AG04450 (cell line): ENCODE data around the gene HEXIM2. TPM values are rescaled to one million over a fixed set of nuclear protein-coding genes. Genes with fewer than 3 reads are reported as not detected.

Experiments
- CTCF ChIA-PET: fragments of 300-600, 350-600 bp; formaldehyde crosslinking; extraction: SDS; loops from one replicate; lab custom pipeline; 2022; ENCODE audit warnings: antibody characterized with exemption, inconsistent platforms; lab: Charles Lee
- POLR2A ChIA-PET: fragments of 350-600 bp; formaldehyde crosslinking; extraction: SDS; loops from one replicate; lab custom pipeline; 2021; ENCODE audit warnings: antibody characterized with exemption, inconsistent platforms; lab: Yijun Ruan, JAX
- DNase-seq: peaks from one replicate; pipeline ENCODE4 v3.0.0-alpha.2; 2011; ENCODE audit warnings: low read depth, low spot score
- H3K27ac ChIP-seq: one replicate; pipeline ENCODE4 v1.5.1; 2012; ENCODE audit warnings: low read depth, low read length, control low read depth
- H3K27me3 ChIP-seq: one replicate; pipeline ENCODE4 v1.6.0; 2012; ENCODE audit warnings: low read length; ENCODE audit not compliant: control insufficient read depth, insufficient read depth
- H3K4me3 ChIP-seq: 2 replicates; pipeline ENCODE4 v1.5.1; 2011; ENCODE audit warnings: mild to moderate bottlenecking, low read depth, low read length, control low read depth
- H3K9me3 ChIP-seq: 2 replicates; pipeline ENCODE4 v1.5.1; 2012; ENCODE audit warnings: low read length; ENCODE audit not compliant: control insufficient read depth, insufficient read depth
- CTCF ChIP-seq: IDR thresholded peaks from 2 replicates; pipeline ENCODE4 v1.5.1; 2011; ENCODE audit warnings: low read depth, low read length, control low read depth, inconsistent platforms
- polyA plus RNA-seq: library from polyadenylated mRNA; depleted of rRNA; stranded (reverse); fragments of >200 nt; gene quantifications from 2 replicates; pipeline ENCODE4 v1.2.3, GENCODE V29; 2011; rRNA removed
- small RNA-seq: library from RNA; depleted of rRNA; stranded (forward); fragments of <200 nt; gene quantifications from one replicate; pipeline ENCODE3, GENCODE V24; 2012; ENCODE audit warnings: low read depth; ENCODE audit not compliant: insufficient read length

The HEXIM2 gene
- polyA plus RNA-seq, 1 experiment, result 4.2 TPM

GRCh38 chr17:45218895-45219661, 57.4 kb downstream of the HEXIM2 start:
- ChIA-PET CTCF (interaction anchor here (0.5 to 5.1 kb wide), 27 partner anchors 9 to 633 kb away, joined by 3 to 48 read pairs (median 4); partner anchors contain the start of gene ACBD4), POLR2A (interaction anchor here (0.6 to 1.9 kb wide), 9 partner anchors 9 to 583 kb away, joined by 3 to 12 read pairs (median 4); partner anchors contain the start of gene HEXIM1)
- H3K27ac ChIP-seq, result no peak overlapping the region
- peak; percentile 88 for TF ChIP-seq CTCF
- peak; percentile 61 for DNase-seq
- H3K27me3 ChIP-seq, result peaks cover 24% of the 10 kb centered on the region
- peak overlapping the region; percentile 27; the same call in 1 of the 2 replicates for H3K4me3 ChIP-seq
- no peaks in the 10 kb centered on the region; the same call in 1 of the 2 replicates for H3K9me3 ChIP-seq

Small RNAs within 50 kb of the gene (small RNA-seq; reads per million reads assigned to genes)
- not detected for gene MIR6784

Other genes with a start within 250 kb of the HEXIM2 start
- gene GFAP, start 246.4 kb upstream of the HEXIM2 start, polyA plus RNA-seq, result 0.40 and 0.46 TPM in 2 replicates
- 2.4 and 2.6 TPM in 2 replicates for gene KIF18B, start 214.1 kb upstream of the HEXIM2 start, polyA plus RNA-seq
- 1.9 and 2.2 TPM in 2 replicates for gene C1QL1, start 193.6 kb upstream of the HEXIM2 start, polyA plus RNA-seq
- 21.8 and 29.1 TPM in 2 replicates for gene DCAKD, start 110.2 kb upstream of the HEXIM2 start, polyA plus RNA-seq
- gene NMT1, start 100.6 kb upstream of the HEXIM2 start, polyA plus RNA-seq, result 60.6 and 63.6 TPM in 2 replicates
- gene PLCD3, start 29.4 kb upstream of the HEXIM2 start, polyA plus RNA-seq, result 28.2 and 42.3 TPM in 2 replicates
- gene ACBD4, start 26.2 kb upstream of the HEXIM2 start, polyA plus RNA-seq, result 4.0 and 4.7 TPM in 2 replicates
- 12.4 and 13.2 TPM in 2 replicates for gene HEXIM1, start 13.4 kb upstream of the HEXIM2 start, polyA plus RNA-seq
- 1.1 and 1.8 TPM in 2 replicates for gene FMNL1, start 60.0 kb downstream of the HEXIM2 start, polyA plus RNA-seq
- not detected in 2 replicates for gene SPATA32, start 100.2 kb downstream of the HEXIM2 start, polyA plus RNA-seq
- gene MAP3K14, start 155.1 kb downstream of the HEXIM2 start, polyA plus RNA-seq, result 4.9 and 6.6 TPM in 2 replicates